ENCODE results near the gene PSMD13. TPM values are rescaled to one million over a fixed set of nuclear protein-coding genes. Genes with fewer than 3 reads are reported as not detected.
A peak's percentile ranks its signal among the peaks of the same experiment; 100 is the strongest.

PSMD13 gene
- total RNA-seq, 1 experiment from 2014 or later: 140 TPM

DNA sequence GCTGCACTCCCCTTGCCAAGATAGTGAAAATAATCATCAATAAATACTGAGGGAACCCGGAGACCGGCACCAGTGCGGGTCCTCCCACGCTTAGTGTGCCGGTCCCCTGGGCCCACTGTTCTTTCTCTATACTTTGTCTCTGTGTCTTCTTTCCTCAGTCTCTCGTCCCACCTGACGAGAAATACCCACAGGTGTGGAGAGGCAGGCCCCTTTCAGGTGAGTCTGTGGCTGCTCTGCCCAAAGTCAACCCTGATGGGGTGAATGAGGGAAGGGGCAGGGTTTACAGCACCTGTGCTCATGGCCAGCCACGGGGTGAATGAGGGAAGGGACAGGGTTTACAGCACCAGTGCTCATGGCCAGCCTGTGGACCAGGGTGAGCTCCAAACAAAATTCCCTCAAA, 34.3 kb upstream of the PSMD13 start:
- DNase-seq (ENCODE audit: low read depth, low spot score): no peak
- in situ Hi-C loops (cut with HindIII; ENCODE audit: low pct_unique_long_range_greater_than_20kb, low sequenced_read_pairs): no loop called here

DNA sequence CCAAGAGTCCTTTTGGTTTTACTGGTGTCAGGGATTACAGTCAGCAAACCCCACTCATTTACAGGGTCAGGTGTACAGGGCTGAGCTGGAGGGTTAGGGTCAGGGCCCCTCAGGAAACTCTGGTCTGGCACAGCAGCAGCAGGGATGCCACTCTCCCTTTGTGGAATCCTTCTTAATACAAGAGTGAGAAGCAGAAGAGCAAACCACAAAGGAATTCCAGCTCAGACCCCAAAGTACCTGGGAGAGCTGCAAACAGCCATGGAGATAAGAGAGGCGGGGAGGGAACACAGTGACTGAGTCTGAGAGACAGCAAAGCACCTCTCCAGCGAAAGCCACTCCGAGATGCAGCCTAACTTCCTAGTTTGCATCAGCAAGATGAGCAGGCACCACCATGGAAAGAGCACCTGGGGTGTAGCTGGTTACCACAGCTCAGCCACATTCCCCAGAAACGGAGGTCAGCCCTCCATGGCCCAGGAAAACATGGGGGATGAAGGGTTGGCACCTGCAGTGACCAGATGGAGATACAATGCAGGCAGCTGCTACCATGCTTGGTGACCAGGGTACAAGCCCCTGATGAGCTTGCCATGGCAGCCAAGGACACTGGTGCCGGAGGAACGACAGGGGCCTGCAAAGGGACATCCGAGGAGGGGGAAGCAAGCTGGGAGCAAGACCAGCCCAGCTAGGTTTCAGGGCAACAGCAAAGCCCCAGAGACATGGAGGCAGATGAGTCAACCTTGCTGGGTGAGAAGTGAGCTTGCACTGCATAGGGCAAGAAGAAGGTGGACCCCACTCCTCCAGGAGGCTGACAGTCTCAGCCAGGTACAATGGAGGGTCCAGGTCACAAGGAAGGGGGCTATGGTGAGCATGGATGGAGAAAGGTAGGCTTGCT, 33.5 kb upstream of the PSMD13 start:
- in situ Hi-C loops (cut with HindIII; ENCODE audit: low pct_unique_long_range_greater_than_20kb, low sequenced_read_pairs): no loop called here
- no peak for DNase-seq (ENCODE audit: low read depth, low spot score)

DNA sequence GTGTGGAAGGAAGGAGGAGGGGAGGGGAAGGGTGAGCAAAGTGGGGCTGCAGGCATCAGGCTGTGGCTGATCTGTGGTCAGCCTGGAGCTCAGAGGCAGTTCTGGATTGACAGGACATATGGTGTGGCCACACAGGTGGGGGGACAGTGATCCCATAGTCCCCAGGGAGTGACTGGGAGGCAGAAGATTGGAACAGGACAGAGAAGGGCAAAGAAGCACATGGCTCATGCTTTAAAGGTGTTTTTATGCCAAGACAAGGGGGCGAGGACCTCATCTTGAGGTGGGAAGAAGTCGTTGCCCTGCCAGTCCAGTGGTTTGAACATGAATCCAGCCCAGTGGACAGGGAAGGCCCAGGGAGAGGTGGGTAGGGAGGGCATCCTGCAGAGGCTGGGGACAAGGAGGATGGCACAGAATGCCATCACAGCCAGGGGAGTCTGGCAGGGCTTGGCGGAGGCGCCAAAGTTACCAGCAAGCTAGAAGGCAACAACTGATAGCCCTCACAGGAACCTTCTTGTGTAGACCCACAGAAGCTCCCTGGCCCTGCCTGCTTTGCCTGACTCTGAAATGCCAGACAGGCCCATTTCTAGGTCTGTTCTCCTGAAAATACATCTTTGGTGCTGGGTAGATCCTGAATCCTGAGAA, 32.7 kb upstream of the PSMD13 start:
- no peak for DNase-seq (ENCODE audit: low read depth, low spot score)
- in situ Hi-C loops (cut with HindIII; ENCODE audit: low pct_unique_long_range_greater_than_20kb, low sequenced_read_pairs): no loop called here

DNA sequence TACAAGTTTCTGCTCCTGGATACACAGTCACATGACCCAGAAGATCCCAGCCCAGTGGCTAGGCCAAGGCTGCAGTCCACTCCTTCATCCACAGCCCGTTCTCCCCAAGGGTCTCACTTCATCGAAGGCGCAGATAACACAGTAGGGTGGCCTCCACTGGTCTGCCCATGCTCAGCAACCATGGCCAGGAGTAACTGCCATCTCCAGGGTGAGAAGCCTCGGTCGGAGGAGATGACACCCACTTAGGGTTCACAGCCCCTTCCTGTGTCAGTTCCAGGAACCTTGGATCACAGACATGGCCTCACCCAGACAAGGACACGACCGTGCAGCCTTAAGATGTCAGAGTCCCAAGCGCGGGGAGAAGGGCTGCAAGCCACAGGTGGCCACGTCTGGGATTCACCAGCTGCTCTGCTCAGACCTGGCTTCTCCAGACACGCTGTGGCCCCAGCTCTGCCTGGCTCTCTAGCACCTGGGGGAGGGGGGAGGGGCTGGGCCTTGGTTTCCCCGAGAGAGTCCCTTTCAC, 32.1 kb upstream of the PSMD13 start:
- no peak for DNase-seq (ENCODE audit: low read depth, low spot score)
- in situ Hi-C loops (cut with HindIII; ENCODE audit: low pct_unique_long_range_greater_than_20kb, low sequenced_read_pairs): no loop called here

DNA sequence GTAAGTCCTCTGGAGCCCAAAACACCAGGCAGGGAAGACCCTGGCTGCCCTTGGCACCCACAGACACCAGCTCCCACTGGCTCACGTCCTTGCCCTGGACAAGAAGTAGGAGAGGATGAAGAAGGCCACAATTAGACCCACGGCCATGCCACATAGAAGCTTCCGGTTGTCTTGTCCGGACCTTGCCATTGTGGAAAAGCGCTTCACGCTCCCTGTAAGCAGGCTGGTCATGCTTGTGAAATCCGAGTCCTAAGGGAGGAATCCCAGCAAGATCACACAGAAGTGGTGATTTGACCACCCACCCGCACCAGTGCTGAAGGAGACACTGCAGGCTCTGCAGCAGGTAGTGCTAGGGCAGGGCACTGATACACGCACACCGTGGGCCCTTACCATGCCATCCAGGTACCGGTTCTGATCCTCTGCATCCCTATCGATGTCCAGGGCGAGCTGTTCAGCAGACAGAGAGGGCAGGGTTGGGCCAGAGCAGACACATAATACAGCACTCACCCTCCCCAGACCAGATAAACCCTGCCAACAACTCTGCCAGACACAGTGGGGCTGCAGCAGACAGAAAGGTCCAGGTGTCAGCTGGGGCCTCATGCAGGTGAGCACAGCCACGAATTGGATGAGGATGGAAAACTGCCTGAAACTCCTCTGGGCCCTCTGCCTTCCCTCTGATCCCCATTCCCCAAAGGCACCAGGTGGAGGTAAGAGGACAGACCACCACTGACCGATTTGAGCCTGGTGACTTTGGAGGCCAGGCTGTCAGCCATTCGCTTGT, 31.4 kb upstream of the PSMD13 start:
- DNase-seq (ENCODE audit: low read depth, low spot score): no peak
- in situ Hi-C loops (cut with HindIII; ENCODE audit: low pct_unique_long_range_greater_than_20kb, low sequenced_read_pairs): no loop called here

DNA sequence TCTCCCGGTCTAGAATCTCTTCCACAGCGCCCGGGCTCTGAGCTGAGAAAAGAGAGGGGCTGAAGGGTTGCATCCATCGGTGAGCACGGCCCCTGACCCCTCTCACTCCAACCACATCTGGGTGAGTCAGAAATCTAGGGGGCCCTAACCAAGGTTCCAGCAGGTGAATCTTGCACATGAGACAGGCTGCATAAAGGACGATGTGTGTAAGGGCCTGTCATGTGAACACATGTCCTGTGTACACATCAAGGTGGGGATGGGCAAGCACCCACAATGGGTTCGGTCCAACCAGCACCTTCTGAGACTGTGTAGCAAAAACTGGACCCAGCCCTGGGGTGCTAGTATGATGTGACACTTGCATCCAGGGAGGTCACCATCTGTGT, 30.8 kb upstream of the PSMD13 start:
- DNase-seq (ENCODE audit: low read depth, low spot score): no peak
- in situ Hi-C loops (cut with HindIII; ENCODE audit: low pct_unique_long_range_greater_than_20kb, low sequenced_read_pairs): no loop called here

DNA sequence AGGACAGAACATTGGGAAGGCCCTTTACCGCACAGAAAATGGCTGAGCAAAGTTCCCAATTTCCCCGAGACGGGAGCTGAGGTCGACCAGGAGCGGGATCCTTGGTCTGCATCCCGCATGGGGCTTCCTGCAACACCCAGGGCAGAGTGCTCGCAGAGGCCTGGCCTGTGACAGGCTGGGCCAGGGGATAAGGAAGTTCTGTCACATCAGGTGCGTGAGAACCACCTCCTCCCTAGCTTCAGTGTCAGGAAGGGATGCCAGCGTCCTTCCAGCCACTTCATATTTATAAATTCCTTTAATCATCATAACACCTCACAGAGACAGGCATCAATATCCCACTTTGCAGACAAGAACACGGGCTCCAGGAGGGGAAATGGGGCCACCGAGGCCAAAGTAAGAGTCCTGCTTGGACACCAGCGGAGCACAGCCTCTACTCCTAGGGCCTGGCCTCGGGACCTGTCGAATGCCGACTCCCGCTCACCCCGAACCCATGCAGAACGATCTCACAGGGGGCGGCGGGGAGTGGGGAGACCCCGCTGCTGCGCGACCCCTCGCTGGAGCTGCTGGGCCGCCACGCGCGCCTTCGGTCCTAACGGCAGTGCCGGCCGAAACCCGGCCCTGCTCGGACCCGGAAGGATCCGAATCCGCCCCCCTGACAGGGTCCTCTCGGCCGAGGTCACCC, 30.1 kb upstream of the PSMD13 start:
- in situ Hi-C loops (cut with HindIII; ENCODE audit: low pct_unique_long_range_greater_than_20kb, low sequenced_read_pairs): no loop called here
- DNase-seq (ENCODE audit: low read depth, low spot score): no peak

DNA sequence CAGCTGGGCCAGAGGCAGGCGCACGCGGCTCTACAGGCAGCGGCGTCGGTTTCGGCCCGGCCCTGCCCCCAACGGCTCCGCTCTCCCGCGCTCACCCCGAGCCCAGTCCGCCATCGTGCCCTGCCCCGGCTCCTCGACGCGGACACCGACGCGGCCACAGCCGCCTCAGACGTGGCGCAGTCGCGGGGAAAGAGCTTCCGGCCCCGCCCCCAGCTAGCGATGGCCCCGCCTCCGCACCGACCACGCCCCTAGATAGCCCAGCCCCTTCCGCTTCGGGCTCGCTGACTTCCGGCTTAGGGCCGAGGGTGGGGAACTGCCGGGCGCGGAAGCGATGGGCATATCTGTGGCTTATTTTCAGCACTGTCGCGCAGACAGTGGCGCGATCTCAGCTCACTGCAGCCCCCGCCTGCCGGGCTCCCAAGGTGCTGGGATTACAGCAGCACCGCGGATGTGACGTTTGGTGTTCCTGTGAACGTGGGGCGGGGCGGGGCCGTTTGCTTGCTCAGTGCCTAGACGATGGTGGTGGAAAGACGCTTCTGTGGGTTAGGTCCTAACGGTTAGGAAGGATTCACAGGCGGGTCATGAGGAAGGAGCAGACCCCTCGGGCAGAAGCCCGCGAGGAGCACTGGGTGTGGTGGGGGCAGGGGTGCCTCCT, 29.4 kb upstream of the PSMD13 start, which contains the start of the genes BET1L and RIC8A:
BET1L (minus strand) TSS at position 192 of the 655 bp plus-strand sequence; CDS start at position 114, 78 bp downstream.
RIC8A (plus strand) TSS at position 501 of the 655 bp plus-strand sequence. CDS start 1,147 bp downstream, outside the sequence.
- in situ Hi-C loops (cut with HindIII; ENCODE audit: low pct_unique_long_range_greater_than_20kb, low sequenced_read_pairs): no loop called here
- DNase-seq (ENCODE audit: low read depth, low spot score): peak; percentile 96

DNA sequence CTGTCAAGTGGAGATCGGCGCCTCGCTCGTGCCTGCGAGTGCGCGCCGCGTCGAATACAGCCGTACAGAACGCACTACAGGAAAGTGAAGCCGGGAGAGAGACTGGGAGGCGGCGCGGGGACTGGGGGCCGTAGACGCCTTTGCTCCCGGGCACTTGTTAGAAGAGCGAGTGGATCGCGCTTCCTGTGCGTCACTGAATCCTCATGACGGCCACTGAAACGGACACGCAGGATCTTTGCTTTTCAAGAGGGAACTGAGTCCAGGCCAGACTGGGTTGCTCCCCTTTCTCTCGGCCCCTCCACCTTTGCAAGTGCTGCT, 29.0 kb upstream of the PSMD13 start:
- peak; percentile 32 for DNase-seq (ENCODE audit: low read depth, low spot score)
- in situ Hi-C loops (cut with HindIII; ENCODE audit: low pct_unique_long_range_greater_than_20kb, low sequenced_read_pairs): no loop called here

DNA sequence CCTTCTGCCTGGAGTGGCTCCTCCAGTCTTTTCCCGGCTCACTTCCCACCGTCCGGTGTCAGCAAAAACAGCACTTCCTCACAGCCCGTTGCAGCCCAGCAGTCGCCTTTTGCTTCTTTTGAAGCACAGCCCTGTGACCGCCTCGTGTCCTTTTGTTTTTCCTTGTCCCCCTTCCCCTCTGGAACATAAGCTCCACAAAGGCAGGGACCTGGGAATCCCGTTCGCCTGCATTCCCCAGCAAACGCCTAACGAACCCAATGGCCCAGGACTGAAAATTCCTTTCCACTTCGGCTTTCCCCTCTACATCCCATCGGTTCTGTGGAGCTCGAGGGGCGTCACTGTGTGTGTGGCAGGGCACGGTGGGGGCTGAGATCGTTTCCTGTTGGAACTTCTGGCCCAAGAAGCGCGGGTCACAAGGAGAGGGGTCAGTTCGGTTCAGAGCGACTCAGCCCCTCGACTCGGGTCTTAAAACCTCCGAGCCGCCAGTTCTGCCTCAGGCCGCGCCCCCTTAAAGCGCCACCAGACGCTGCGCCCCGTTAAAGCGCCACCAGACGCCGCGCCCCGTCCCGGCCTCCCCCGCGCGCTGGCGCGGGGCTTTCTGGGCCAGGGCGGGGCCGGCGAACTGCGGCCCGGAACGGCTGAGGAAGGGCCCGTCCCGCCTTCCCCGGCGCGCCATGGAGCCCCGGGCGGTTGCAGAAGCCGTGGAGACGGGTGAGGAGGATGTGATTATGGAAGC, 28.4 kb upstream of the PSMD13 start:
- DNase-seq (ENCODE audit: low read depth, low spot score): peak; percentile 60
- in situ Hi-C loops (cut with HindIII; ENCODE audit: low pct_unique_long_range_greater_than_20kb, low sequenced_read_pairs): no loop called here

DNA sequence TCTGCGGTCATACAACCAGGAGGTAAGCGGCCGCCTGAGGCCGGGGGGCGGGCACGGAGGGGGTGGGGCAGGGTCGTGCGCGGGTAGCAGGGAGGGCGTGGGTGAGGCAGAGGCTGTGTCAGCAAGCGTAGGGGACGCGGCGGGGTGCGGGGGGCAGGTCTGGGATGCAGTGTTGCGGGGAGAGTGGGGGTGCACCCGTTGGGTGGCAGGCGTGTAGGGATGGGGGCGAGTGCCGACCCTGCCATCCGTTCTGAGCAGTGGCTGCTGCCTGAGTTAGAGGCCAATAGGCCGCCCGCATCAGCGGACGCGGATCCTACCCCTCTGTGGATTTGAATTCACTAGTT, 27.9 kb upstream of the PSMD13 start:
- in situ Hi-C loops (cut with HindIII; ENCODE audit: low pct_unique_long_range_greater_than_20kb, low sequenced_read_pairs): no loop called here
- no peak for DNase-seq (ENCODE audit: low read depth, low spot score)

DNA sequence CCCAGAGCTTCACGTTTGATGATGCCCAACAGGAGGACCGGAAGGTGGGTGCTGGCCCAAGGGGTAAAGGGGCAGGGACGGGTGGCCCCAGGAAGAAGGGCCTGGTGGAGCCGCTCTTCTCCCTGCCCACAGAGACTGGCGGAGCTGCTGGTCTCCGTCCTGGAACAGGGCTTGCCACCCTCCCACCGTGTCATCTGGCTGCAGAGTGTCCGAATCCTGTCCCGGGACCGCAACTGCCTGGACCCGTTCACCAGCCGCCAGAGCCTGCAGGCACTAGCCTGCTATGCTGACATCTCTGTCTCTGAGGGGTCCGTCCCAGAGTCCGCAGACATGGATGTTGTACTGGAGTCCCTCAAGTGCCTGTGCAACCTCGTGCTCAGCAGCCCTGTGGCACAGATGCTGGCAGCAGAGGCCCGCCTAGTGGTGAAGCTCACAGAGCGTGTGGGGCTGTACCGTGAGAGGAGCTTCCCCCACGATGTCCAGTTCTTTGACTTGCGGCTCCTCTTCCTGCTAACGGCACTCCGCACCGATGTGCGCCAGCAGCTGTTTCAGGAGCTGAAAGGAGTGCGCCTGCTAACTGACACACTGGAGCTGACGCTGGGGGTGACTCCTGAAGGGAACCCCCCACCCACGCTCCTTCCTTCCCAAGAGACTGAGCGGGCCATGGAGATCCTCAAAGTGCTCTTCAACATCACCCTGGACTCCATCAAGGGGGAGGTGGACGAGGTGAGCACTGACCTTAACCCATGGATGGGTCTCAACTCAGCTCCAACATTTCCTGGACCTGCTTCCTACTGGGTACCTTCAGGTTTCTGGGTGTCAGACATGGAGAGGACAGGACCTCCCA, 27.3 kb upstream of the PSMD13 start:
- no peak for DNase-seq (ENCODE audit: low read depth, low spot score)
- in situ Hi-C loops (cut with HindIII; ENCODE audit: low pct_unique_long_range_greater_than_20kb, low sequenced_read_pairs): no loop called here

DNA sequence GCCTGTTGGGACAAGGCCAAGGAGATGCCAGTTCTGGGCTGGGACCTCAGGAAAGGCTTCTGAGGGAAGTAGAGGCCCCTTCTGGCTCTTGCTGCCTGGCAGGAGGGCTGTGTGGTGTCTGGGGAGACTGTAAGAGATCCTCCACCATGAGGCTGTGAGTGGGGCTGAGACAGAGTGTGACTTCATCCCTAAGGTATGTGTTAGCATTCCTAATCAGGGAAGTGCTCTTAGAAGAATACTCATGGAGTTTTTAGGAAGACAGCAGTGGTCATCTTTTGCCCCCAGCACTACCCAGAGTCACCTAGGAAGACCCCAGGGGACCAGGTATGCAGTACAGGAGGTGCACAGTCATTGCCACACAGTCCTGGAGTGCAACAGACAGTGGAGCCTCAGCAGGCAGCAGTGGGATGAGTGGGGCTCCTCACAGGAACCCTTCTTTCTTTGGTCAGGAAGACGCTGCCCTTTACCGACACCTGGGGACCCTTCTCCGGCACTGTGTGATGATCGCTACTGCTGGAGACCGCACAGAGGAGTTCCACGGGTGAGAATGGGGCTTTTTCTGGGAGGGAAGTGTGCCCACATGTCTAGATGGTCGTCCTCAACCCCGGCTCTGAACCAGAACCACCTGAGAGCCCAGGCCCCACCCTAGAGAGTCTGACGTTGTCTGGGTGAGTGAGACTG, 26.5 kb upstream of the PSMD13 start:
- in situ Hi-C loops (cut with HindIII; ENCODE audit: low pct_unique_long_range_greater_than_20kb, low sequenced_read_pairs): no loop called here
- no peak for DNase-seq (ENCODE audit: low read depth, low spot score)

DNA sequence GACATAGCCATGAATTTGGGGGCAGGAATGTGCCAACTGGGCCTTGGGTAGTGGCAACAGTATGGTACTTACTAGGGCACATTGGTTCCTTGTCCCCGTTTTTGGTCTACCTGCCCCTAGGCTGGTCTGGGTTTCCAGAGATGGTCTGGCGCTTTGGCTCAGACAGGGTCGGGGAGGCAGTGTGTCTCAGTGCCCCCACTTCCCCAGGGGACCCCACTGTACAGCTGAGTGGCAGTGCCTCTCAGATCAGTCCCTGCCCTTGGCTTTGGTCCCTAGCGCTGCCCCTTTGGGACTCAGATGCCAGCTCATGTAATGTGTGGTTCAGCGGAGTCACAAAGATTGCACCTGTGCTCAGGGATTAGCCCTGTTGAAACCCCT, 26.0 kb upstream of the PSMD13 start:
- DNase-seq (ENCODE audit: low read depth, low spot score): no peak
- in situ Hi-C loops (cut with HindIII; ENCODE audit: low pct_unique_long_range_greater_than_20kb, low sequenced_read_pairs): no loop called here

DNA sequence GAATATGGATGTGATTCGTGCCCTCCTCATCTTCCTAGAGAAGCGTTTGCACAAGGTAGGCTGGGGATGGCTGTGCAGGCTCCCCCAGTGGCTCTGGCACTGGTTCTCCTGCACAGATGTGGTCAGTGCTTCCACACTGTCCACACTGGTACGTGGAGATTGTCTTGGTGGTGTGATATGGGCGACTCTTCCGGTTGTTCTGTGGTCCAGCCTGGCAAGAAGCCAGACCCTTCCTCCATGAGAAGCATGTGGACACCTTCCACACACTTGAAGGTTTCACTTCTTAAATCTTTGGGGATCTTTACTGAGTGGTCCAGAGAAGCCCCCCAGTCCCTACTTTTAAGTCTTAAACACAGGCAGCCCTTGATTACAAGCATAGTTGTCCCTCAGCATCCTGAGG, 25.5 kb upstream of the PSMD13 start:
- DNase-seq (ENCODE audit: low read depth, low spot score): no peak
- in situ Hi-C loops (cut with HindIII; ENCODE audit: low pct_unique_long_range_greater_than_20kb, low sequenced_read_pairs): no loop called here
